ENCODE measurements around the gene ULK4.
"Not testable (repeated sequence)": the region's sequence is repeated elsewhere in the genome, so short reads cannot be mapped to it uniquely, and the experiment has no call there.

Gene ULK4

DNA sequence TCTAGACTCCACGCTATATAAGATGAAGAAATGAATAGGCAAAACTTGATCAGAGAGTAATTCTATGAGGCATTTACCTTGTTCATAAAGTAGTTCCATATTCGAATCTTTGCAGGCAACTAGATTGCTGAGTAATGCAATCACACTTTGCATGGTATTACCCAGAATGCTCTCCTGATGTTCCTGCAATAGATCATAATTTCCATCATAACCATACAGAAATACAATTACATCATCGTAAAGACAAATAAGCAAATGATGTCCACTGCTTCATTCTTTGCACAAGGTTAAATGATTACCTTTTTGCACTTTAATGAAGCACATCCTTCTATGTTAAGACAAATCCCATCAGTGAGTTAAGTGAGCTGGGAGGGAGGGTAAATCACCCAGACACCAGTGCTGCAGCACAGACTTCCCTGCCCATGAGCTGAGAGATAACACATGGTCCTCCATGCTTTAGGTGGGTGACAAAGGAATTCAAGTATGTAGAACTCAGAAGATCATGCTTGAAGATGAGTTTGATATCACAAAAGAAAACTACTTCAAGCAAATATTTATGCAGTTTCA, 395.9 kb downstream of the ULK4 start:
- DNase-seq: no peak

- DNase-seq: no peak
These were observed 396.9 kb downstream of the ULK4 start for GRCh38 chr3:41565003-41565402.

DNA sequence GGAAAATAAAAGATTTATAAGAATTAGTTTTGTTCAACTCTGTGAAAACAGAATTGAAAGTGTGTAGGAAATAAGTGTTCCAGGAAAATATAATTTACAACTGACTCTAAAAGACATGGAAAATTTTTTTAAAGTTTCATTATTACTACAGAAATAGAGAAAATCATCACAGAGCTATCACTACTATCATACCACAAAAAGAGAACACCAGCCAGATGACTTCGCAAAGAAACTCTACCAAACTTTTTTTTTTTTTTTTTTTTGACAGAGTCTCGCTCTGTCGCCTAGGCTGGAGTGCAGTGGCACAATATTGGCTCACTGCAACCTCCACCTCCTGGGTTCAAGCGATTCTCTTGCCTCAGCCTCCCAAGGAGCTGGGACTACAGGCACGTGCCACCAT, 405.7 kb downstream of the ULK4 start:
- DNase-seq: not testable (repeated sequence)

- DNase-seq: no peak
These were observed 428.9 kb downstream of the ULK4 start for GRCh38 chr3:41532976-41533375.

DNA sequence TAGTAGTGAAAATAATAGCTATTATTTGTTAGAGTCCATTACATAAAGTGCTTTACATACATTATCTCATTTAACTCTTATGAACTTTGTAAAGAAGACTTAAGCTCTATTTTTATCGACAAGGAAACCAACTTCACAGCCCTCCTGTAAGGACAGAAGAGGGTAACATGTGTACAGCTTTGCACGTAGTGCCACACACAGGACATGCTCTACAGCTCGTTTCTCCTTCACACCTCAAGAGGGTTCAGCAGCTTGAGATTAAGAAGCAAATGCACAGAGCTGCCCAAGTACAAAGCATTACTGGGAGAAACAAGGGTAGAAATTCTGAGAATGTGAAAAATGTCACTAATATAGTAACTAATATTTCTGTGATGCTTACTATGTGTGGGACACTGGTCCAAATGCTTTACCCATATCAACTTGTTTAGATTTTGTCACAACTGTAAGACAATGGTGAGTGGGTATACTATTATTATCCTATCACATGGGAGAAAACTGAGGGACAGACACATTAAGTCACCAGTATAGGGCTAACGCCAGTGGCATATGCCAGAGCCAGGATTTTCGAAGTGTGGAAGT, 434.8 kb downstream of the ULK4 start:
- no peak for DNase-seq

GRCh38 chr3:41525303-41526064, 436.4 kb downstream of the ULK4 start:
- no peak for DNase-seq

DNA sequence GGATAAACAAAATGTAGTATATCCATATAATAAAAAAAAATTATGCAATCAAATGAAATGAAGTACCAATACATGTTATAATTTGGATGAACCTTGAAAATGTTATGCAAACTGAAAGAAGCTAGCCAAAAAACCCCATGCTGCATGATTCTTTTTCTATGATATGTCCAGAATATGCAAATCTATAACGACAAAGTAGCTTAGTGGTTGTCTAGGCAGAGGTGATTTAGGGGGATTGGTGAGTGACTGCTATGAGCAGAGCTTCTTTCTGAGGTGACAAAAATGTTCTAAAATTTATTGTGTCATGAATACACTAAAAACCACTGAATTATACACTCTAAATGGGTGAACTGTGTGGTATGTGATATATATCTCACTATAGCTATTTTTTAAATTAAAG, 438.0 kb downstream of the ULK4 start:
- DNase-seq: no peak

DNA sequence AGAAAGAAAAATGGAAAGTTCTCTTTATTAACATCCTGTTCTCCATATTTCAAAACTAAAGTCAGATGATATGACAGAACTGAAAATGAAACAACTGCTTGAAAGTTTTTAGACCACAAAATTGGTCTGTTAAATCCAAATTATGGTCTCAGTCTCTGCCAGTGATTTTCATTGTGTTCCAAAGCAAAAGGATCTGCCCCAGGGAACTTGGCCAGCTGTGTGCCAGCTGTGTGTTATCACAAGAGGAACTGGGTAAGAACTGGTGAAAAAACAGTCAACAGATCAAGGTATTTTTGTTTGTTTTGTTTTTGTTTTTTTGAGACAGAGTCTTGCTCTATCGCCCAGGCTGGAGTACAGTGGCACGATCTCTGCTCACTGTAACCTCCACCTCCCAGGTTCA, 439.3 kb downstream of the ULK4 start:
- no peak for DNase-seq

GRCh38 chr3:41521010-41521655, 440.8 kb downstream of the ULK4 start:
- no peak for DNase-seq

- no peak for DNase-seq
These were observed 442.2 kb downstream of the ULK4 start for GRCh38 chr3:41519746-41520145.

- DNase-seq: no peak
These were observed 443.3 kb downstream of the ULK4 start for GRCh38 chr3:41518626-41519025.

- no peak for DNase-seq
These were observed 453.7 kb downstream of the ULK4 start for GRCh38 chr3:41508063-41508696.

GRCh38 chr3:41507336-41508062, 454.4 kb downstream of the ULK4 start:
- no peak for DNase-seq

DNA sequence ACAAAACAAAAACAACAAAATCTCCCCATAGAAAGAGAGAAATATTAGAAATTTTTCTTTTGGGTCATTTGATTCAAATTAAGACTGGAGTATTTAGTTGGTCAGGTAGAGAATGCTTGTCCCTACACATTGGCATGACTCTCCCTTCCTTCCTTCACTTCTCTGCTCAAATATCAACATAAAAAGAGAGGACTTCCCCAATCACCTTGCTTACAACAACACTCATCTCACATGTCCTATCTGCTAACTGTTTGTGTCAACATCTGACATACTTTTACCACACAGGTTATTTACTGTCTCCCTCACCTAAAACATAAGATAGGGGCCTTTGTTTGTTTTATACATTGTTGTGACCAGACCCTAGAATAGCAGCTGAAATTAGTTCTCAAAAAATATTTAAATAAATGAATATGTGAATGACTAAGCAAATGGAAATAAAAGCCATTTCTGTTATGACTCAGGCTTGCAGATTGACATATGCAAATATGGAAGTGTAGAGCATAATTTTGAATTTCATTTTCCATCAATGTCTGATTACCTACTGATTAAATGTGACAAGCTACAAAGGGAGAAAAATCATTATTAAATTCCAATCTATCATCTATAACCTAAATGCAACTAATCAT, 457.8 kb downstream of the ULK4 start:
- no peak for DNase-seq

- DNase-seq: no peak
These were observed 459.4 kb downstream of the ULK4 start for GRCh38 chr3:41502481-41502880.

DNA sequence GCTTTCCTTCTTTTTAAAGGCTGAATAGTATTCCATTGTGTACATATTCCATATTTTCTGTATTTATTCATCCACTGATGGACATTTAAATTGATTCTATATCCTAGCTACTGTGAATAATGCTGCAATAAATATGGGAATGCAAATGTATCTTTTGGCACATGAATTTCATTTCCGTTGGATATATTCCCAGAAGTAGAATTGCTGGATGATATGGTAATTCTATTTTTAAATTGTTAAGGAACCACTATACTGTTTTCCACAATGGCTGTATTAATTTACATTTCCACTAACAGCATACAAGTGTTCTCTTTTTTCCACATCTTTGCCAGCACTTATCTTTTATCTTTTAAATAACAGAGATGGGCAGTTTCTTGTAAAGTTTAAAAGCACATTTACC, 459.9 kb downstream of the ULK4 start:
- DNase-seq: no peak

DNA sequence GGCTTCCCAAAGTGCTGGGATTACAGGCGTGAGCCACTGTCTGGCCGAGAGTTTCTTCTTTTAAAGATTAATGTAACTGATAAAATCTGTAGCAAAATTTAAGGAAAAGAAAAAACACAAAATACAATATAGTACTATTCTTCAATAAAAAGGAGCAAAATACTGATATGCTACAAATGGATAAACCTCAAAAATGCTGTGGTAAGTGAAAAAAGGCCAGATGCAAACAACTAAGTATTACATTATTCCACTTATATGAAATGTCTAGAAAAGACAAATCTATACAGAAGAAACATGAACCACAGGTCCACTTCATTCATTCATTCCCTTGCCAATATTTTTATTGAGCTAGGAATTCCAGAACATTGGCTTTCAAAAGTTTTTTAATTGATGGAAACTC, 463.1 kb downstream of the ULK4 start:
- no peak for DNase-seq

GRCh38 chr3:41490360-41490759, 471.5 kb downstream of the ULK4 start:
- DNase-seq: no peak

GRCh38 chr3:41489231-41489630, 472.7 kb downstream of the ULK4 start:
- DNase-seq: no peak

GRCh38 chr3:41488501-41488900, 473.4 kb downstream of the ULK4 start:
- DNase-seq: no peak

- DNase-seq: no peak
These were observed 476.4 kb downstream of the ULK4 start for GRCh38 chr3:41485484-41485883.

DNA sequence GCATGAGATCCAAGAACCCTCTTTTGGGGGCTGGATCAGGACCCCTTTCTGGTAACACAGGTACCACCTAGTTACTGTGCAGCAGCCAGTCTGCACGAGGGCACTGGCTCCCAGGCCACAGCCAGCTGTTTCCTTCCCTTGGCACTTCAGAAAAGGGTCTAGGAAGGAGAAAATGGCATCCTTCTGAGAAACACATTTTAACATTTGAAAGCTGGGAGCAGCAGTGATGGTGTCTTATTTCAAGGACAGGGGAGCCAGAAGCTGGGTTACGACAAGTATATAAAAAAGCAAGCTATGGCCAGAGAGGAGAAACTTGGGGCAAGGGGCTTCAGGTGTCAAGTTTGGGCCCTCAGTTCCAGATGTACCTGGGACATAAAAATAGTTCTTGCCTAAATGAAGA, 479.8 kb downstream of the ULK4 start:
- DNase-seq: no peak

Data from CD4-positive, alpha-beta T cell treated with Interferon alpha-2 for 1 hour (primary cell).